ENCODE measurements around the gene CDH7.

Gene CDH7

DNA sequence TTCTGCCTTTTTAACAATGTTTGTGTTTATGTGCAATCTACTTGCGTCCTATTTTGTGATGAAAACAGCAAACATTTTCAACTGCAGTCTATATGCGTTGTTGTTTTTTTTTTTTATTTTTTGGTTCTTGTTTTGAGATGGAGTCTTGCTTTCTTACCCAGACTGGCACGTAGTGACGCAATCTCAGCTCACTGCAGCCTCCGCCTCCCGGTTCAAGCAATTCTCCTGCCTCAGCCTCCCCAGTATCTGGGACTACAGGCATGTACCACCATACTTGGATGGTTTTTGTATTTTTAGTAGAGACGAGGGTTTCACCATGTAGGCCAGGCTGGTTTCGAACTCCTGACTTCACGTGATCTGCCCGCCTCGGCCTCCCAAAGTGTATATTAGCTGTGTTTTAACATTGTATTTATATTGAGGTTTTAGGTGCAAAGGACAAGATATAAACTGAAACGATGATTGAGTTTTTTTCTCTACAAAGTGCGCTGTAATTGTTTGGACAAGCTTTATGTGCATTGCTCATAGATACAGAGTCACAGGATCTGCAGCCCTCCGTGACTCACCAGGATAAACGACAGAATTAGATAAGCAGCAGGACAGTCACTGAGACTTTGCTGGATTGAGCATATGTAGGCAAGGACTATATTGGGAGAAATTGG lies 17.4 kb downstream of the CDH7 start:
- no peak for DNase-seq (ENCODE audit: low spot score)

DNA sequence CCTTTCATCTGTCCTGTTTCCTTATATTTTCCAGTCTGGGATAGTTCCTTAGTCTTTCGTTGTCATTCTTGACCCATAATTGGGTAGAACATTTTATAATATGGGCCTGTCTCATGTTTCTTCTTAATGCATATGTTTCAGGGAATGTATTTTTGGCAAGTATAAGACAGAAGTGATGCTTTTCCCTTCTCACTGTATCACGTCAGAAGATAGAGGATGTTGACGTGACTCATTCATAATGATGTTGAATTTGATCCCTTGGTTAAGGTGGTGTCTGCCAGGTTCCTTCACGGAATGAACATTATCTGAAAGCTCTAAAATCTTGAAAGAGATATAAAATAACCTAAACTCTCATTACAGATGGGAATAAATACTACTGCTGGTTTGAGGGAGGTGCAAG lies 18.8 kb downstream of the CDH7 start:
- DNase-seq (ENCODE audit: low spot score): no peak

DNA sequence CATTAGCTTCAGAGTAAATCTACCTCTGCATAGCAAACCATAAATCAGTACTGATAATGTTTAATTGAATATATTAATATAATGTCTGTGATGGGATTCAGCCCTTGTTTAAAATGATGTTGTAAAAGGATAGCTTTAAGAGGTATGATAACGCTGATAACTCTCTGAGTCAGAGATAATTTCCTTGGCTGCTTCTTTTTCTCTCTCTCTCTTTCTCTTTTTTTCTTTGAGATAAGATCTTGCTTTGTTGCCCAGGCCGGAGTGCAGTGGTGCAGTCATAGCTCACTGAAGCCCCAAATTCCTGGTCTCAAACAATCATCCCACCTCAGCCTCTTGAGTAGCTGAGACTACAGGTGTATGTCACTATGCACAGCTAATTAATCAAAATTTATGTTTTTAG lies 35.7 kb downstream of the CDH7 start:
- no peak for DNase-seq (ENCODE audit: low spot score)

DNA sequence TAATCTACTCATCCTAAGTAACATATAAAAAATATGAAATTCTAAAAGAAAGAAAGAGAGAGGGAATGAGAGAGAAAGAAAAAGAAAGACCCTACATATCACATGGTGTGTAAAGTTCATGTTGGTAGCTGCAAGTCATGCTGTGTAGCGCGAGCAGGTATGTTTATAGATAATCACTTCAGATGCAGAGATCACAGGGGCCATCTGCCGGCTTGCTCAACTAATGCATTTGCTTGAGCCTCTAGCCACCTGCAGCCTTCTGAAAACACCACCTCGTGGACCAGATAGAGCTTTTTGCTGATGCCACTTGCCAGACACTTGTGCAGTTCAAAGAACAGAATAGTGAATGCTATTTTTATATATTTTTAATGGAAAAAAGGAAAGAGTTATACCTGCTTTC lies 37.6 kb downstream of the CDH7 start:
- no peak for DNase-seq (ENCODE audit: low spot score)

DNA sequence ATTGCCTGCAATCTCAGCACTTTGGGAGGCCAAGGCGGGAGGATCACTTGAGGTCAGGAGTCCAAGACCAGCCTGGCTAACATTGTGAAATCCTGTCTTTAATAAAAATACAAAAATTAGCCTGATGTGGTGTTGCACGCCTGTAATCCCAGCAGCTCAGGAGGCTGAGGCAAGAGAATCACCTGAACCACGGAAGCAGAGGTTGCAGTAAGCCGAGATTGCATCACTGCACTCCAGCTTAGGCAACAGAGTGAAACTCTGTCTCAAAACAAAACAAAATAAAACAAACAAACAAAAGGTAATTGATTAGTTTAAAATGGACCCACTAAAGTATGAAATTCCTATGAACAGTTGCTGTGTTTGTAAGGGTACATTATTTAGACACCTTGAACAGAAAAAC lies 39.8 kb downstream of the CDH7 start:
- no peak for DNase-seq (ENCODE audit: low spot score)

DNA sequence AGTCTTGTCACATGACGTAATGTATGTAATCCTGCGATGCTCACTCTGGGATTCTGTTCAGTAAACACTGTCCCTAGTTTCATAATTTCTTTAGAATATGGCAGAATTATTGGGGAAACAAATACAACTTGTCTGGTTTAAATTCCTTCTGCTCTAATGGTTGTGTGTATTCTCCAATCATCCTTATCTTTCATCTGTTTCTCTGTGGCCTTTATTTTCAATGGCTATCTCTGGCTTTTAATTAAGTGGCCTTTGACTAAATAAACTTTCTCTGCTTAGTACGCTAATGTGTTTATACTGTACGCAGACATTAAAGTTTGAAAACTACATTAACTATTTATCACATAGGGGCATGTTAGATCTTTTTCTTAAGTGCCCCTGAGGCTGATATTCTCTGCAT lies 40.9 kb downstream of the CDH7 start:
- no peak for DNase-seq (ENCODE audit: low spot score)

DNA sequence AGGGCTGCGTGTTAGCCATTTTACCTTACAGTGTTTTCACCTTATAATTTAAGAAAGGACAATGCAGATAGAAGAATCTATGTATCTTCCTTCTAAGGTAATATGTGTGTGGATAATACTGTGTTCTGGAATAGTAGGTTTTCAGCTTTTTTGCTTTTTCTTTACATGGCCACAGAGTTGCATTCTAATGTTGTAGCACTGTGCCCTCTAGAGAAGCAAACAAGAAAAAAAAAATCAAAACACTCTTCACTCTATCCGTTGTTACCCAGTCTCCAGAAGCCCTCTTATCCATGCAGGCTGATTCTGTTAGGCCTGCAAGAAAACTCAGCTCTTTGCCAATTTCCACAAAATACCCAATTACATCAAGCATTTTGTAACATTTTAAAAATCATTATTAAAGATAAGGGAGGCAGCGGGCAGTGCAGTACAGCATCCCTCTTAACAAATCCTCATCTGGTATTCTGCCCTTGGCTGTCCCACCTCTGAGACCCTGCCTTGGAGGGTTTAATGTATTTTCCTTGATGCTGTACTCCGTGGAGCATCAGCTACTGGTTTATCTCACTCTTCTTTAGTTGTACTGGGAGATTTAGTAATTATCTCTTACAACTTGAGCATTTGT lies 41.8 kb downstream of the CDH7 start:
- DNase-seq (ENCODE audit: low spot score): no peak

DNA sequence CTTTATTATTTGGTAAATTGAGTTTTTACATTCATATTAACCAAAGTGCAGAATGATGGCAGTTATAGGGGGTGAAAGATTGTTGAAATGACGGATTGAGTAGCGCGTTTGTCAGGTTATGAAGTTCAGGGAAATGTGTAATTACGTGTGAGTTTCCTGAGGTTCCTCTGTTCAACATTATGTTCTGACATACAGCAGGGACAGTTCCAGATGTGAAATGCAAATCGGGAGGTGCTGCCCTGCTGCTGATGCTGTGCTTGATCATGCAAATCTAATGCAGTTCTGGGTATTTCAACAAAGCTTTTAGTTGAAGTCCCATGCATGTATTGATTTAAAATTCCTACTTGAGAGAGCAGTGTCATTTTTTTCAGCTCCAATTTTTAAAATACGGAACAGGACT lies 57.9 kb downstream of the CDH7 start:
- DNase-seq (ENCODE audit: low spot score): no peak

DNA sequence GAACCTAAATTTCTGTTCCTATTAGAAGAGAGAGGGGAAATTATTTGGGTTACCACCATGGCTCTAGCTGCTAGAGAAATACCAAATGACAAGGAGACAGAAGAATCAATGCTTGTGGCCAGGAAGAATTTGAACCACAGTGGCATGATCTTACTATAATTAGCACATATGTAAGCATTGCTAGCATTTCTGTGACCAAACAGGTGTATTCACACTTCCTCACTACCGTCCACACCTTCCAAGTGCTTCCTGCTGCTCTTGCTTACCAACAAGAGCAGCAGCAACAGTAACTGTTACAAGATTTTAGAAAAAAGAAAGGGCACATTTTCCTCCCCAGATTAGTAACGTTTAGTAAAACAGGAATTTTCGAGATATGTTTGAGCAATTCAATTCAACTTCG lies 60.5 kb downstream of the CDH7 start:
- DNase-seq (ENCODE audit: low spot score): no peak

DNA sequence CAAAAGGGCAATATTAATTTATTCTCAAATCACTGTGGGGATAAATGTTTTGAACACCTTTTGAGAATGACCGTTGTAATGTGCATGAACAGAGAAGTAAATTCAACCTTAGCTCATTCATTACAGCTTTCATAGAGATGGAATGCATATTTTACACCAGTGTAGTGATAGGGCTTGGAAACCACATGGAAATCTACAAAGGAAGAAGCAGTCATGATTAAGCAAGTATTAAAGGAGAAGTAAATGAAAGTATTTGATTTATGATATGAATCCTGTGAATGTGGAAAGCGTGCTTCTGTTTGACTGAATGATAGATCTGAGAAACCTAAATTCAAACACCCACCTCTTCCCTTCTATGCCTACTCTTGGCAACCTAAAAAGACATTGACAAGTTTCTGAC lies 64.7 kb downstream of the CDH7 start:
- DNase-seq (ENCODE audit: low spot score): no peak

DNA sequence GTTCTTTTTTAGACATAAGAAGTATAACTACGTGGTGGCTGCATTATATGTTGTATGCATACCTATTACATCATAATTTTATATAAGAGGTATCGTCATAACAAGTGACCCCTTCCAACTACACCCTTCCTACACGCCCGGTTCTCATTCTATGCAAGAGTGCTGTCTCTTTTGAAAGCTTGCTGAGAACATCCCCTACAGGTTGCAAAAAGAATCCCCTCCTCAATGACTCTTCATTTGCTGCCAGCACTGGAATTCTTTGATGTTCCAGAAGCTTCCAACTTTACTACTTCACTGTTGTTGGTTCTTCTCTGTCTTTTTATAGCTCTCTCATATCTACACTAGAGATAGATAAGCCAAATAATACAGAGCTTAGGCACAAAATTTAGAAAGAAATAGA lies 66.4 kb downstream of the CDH7 start:
- no peak for DNase-seq (ENCODE audit: low spot score)

DNA sequence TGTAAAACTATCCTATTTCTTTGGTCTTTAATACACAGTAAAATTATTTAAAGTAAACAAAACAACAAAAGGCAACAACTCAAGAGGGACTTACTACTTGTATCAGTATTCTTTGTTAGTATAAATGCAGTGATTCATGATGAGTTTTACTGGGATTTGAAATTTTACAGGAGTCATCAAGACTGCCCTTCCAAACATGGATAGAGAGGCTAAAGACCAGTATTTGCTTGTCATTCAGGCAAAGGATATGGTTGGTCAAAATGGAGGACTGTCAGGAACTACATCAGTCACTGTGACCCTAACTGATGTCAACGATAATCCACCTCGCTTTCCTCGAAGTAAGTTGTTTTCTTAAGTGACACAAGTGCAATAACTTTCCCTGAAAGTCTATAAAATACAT lies 71.1 kb downstream of the CDH7 start:
- no peak for DNase-seq (ENCODE audit: low spot score)

DNA sequence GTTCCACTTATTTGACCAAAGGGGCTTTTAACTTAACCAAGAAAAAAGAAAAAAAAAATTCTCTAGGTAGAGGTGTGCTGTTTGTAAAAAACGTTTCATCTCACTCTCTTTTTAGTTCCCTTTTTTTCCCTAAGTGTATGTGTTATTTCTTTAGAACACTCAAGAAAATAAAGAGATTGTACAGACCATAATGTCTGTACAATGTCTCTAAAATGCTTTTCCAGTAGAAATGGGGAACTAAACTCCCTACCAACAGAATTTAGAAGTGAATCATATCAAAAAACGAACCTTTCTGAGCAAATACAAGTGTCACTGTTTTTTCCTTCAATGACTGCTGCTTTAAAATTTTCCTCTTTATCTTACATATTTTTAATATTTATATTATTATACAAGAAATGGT lies 72.0 kb downstream of the CDH7 start:
- DNase-seq (ENCODE audit: low spot score): no peak

DNA sequence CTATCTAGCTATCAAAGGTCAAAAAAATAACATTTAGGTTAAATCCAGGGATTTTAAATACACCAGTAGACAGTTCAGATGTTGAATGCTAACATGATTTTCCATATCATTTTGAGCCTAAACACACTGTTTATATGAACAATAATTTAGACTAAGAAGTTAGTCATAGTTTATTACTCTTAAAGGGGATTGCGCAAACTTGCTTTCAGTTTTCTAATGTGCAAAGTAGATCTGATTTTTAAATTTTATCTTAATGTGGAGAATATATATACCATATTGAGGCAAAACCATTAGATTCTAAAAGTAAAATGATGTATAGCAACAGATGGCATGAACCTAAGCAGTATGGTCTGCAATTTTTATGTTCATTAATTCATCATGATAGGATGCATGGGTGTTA lies 76.6 kb downstream of the CDH7 start:
- DNase-seq (ENCODE audit: low spot score): no peak

DNA sequence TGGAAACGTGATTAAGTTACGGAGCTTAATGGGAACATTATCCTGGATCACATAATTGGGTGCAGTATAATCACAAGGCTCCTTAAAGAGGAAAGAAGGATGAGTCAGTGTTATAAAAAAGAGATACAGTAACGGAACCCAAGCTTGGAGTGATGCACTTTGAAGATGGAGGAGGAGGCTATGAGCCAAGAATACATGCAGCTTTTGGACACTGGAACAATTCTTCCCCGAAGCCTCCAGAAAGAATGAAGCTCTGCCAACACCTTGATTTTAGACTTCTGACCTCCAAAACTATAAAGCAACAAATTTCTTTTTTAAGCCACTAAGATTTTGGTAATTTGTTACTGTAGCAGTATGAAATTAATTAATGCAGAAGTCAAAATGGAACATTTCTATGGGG lies 85.1 kb downstream of the CDH7 start:
- DNase-seq (ENCODE audit: low spot score): no peak

DNA sequence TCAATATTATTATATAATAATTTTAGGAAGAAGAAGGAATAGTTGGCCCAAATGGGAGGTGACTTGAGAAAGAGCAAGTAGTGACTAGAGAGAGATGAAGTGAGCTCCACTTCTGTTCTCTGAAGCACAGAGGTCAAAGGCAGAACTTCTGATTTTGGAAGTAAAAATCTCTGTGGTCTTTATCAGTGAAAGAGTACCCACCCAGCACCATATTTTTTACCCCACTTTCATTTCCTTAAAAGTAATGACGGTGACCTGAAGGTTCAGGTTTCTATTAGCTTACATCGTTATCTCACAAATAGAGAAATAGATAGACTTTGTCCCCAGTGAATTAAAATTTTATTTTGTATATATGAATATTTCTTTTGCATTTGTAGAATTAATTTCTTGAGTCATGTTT lies 95.3 kb downstream of the CDH7 start:
- no peak for DNase-seq (ENCODE audit: low spot score)

DNA sequence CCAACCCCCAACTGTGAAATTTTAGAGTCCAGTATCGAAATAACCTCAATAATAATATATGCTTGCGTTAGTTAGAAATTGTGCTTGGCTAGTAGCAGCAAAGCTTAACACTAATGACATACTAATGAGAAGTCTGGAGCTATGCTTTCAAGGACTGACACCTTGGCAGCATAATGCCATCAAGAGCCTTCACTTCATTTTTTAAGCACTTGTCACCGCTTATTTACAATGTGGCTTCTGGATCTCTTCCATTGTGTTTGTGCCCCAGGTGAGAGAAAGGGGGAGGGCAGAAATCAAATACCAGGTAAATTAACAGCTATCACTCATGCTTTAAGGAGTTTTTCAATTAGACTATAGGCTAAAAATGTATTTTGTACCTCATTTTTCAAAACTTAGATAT lies 101.5 kb downstream of the CDH7 start:
- DNase-seq (ENCODE audit: low spot score): no peak

DNA sequence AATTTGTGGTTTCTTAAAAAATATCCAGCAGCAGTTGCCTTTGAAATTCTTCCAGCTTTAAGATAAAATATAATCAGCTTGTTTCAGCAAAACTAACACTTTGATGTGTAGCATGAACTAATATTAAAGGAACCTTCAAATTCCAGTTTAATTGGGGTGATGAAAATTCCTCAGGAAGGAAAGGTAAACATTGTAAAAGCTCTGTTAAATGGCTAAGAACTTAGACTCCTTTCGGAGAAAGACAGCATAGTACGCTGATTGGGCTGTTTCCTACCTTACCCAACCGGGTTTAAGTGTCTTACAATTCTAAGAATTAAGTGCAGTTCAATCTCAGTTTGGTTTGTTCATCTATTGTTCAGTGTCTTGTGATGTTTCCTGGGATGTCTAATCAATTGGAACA lies 108.3 kb downstream of the CDH7 start:
- DNase-seq (ENCODE audit: low spot score): no peak

DNA sequence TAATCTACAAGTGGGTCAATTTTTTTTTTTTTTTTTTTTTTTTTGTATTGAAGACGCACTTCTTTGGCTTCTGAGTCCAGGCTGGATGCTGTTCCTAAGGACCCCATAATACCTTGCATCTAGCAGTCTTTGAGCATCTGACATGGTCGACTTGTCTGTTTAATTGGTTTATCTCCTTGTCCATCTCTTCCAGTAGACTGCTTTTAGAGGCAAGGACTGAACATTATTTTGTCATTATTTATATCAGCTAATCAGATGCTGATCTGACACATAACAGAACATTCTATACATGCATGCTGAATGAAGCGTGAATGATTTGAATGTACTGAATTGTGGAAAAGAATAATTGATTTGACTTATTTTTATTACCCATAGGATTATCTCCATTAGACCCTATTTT lies 118.7 kb downstream of the CDH7 start:
- DNase-seq (ENCODE audit: low spot score): no peak

DNA sequence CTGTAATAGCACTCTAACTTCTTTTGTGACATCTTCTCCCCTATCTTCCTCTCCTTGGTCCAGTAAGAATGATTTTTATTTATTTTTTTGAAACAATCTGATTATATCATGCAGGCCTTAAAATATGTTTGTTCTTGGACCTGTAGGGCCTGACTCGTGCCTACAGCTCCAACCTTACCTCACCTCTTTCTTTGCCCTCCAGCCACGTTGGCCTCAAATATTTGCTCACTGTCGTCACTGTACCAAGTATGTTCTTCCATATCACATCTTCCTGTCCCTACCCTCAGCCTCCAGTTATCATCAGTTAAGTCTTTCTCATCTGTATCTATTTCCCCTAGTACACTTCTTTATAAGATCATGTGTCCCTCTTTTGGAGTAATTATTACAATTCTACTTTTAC lies 125.5 kb downstream of the CDH7 start:
- DNase-seq (ENCODE audit: low spot score): no peak

DNA sequence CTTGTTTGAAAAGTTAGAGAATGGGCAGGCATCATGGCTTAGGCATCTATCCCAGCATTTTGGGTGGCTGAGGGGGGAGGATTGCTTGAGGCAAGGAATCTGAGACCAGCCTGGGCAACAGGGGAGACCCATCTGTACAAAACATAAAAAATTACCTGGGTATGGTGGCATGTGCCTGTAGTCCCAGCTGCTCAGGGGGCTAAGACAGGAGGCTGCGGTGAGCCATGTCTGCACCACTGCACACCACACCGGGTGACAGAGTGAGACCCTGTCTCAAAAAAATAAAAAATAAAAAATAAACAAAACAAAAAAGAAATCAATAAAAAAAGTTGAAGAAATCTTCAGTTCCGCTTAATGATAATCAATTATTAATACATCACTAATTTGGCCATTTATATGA lies 146.5 kb downstream of the CDH7 start:
- DNase-seq (ENCODE audit: low spot score): no peak

DNA sequence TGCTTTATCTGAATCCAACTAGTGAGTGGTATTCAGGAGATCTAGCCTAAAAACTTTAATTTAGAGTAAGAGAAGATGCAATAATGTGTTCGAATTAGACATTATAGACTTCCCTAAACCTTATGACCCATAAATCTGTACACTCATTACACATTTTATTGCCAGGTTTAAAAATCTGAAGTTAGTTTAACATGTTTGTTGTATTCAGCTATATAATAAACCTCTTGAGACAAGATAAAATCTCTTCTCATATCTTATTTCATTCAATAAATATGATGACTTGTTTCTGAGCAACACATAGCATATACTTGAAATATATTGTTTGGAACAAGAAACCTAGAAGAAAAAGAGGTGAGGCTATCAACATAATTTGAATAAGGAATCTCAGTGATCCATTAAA lies 150.7 kb downstream of the CDH7 start:
- no peak for DNase-seq (ENCODE audit: low spot score)

DNA sequence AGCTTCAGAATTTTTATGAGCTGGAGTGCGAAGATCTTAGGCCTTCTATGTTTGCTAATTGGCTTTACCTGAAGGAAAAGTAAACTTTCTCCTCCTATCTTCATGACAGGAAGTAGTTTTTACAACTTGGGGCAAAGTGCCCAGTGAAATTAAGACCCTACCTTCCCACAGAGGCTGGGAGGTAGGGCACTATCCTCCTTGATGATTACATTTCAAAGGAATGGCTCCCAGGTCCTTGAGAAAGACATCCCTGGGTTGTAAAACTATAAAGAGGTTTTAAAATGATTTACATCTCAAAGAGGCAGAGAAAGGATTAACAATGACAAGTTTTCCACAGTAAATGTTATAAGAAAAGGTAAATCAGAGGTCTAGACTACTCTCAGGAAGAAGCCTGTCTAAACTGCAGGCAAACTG lies 155.8 kb downstream of the CDH7 start:
- no peak for DNase-seq (ENCODE audit: low spot score)

DNA sequence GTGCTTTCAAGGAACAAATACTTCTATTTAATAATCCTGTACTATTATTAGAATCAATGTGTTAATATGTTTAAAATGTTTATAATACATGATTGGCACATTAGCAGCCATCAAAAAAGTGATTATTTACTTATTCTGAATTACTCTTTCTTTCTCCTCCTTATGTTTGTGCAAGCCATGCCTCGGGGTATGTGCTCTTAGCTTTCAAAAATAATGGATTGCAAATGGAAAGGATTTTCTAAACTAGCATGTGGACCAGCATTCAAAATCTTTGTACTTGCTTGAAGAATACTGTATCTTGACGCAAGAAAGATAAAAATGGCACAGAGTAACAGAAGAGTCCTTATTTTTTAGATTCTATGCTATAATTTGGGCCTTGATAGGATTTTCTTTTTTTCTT lies 156.5 kb downstream of the CDH7 start:
- no peak for DNase-seq (ENCODE audit: low spot score)

DNA sequence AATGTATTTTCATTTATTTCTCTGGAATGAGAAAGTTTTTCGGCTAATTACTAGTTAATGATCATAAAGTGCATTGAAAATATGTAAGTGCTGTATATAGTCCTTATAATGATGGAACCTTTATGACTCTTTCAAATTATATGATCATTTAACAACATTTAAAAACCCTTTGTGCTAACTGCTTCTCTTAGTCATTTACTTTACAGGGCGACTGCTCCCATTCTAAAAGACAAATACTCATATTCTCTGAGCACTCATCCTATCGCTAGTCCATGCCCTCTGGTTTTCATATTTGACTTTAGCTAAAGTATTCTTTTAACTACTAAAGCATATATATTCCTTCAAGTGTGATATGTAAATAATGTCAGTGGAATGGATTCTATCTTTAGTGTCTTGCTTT lies 168.2 kb downstream of the CDH7 start:
- DNase-seq (ENCODE audit: low spot score): no peak
